GM13976 (cell line): Measurements from ENCODE around the gene ONECUT3.

Source experiments
- DNase-seq: peaks from one replicate; pipeline ENCODE4 v3.0.0; 2012; ENCODE audit warnings: low spot score
- in situ Hi-C: fragments of 300-500 bp; cut with MboI; formaldehyde crosslinking; loops from one replicate; pipeline ENCODE4 v1.12.0; 2022; ENCODE audit warnings: low sequenced_read_pairs, mixed read lengths, inconsistent platforms; ENCODE audit not compliant: unreplicated experiment
- TF ChIP-seq, protein P1 (sequence below): IDR thresholded peaks from 2 replicates; pipeline ENCODE4 v1.5.1; 2012; ENCODE audit warnings: borderline replicate concordance, mild to moderate bottlenecking; ENCODE audit not compliant: insufficient read depth; ENCODE audit errors: extremely low read depth, missing control alignments, control extremely low read depth

Gene ONECUT3

DNA sequence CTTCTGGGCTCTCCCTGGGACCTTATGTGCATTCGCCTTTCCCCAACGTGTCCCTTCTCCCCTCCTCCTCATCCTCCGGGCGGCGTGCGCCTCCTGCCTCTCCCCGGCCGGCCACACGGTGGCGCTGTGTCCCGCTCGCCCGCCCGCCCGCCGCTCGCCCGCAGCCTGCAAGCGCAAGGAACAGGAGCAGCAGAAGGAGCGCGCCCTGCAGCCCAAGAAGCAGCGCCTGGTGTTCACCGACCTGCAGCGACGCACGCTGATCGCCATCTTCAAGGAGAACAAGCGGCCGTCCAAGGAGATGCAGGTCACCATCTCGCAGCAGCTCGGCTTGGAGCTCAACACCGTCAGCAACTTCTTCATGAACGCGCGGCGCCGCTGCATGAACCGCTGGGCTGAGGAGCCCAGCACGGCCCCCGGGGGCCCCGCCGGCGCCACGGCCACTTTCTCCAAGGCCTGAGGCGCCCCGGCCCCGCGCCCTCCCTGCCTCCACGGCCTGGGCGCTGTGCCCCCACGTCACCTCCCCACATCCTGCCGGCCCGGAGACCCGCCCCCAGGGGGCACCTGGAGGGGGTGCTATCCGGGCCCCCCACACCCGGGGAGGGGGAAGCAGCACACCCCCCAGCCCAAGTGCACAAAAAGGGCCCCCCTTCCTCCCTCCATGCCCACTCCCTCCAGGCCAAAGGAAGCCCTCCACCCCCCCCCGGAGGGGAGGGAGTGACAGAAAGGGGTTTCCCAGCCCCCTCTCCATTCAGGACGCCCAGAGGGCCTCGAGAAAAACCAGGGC is 21.9 kb downstream of the ONECUT3 start:
- in situ Hi-C loops = no loop called here
- DNase-seq = no peak
- TF ChIP-seq, protein P1, sequence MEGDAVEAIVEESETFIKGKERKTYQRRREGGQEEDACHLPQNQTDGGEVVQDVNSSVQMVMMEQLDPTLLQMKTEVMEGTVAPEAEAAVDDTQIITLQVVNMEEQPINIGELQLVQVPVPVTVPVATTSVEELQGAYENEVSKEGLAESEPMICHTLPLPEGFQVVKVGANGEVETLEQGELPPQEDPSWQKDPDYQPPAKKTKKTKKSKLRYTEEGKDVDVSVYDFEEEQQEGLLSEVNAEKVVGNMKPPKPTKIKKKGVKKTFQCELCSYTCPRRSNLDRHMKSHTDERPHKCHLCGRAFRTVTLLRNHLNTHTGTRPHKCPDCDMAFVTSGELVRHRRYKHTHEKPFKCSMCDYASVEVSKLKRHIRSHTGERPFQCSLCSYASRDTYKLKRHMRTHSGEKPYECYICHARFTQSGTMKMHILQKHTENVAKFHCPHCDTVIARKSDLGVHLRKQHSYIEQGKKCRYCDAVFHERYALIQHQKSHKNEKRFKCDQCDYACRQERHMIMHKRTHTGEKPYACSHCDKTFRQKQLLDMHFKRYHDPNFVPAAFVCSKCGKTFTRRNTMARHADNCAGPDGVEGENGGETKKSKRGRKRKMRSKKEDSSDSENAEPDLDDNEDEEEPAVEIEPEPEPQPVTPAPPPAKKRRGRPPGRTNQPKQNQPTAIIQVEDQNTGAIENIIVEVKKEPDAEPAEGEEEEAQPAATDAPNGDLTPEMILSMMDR = no peak

DNA sequence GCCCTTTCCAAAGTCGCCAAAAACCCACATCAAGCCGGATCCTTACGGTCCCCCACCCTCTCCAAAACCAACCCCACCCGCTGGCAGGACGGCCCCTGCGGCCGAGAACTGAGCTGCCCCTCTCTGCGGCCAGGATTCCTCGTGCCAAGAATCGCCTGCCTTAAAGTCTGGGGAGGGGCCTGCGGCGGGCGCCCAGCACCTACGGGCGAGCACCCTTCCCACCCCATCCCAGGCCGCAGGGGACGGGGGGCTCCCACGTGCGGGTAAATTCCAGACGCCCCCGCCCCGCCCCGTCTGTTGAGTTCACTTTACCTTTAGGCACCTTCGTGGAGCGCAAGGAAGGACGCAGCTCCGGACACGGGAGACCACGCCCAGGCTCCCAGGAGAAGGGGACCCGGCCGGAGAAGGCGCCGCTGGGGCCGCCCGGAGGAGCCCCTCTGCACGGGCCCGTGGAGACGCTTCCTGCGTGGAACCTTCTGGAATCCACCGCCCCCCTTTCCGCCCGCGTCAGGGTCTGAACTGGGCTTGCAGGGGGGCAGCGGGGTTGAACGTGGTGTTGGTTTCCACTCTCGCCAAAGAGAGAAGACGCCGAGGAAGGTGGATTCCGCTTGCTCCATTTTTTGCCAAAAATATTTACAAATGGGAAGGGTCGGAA is 22.8 kb downstream of the ONECUT3 start:
- DNase-seq = no peak
- TF ChIP-seq, protein P1 = no peak
- in situ Hi-C loops = no loop called here

DNA sequence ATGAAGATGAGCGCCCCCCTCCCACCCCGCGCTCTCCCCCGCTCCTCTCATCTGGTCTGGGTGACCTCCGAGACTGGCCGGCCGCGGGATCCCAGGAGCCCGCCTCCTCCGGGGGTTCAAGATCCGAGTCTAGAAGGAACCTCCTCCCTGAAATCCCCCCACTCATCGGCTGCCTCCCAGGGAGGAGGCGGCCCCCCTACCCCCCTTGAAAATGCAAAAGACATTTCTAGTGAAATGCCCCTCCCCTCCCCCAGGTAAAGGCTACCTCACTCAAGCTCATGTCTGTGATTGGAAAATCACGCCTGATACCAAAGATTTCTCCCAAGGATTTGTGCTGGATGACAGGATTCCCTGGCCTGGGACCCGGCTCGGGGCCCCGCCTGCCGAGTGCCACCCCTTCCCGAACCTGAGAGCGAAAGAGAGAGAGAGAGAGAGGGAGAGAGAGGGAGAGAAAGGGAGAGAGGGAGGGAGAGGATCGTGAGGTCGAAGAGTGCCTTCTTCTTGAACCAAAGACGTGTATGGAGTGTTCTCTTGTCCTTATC is 23.4 kb downstream of the ONECUT3 start:
- no peak for DNase-seq
- in situ Hi-C loops = no loop called here
- TF ChIP-seq, protein P1 = no peak

DNA sequence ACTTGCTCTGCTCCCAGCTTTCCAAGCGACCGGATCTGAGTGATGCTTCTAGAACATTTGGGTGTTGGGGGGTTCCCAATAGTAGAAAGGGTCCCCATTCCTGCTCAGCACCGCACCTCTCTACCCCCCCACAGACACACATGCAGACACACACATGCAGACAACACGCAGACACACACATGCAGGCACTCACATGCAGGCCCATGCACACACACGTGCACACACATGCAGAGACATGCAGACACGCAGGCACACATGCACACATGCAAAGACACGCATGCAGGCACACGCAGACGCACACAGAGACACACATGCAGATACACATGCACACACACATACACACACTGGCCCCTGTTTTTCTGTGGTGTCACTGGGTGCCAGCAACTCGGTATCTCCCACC is 23.8 kb downstream of the ONECUT3 start:
- TF ChIP-seq, protein P1 = no peak
- in situ Hi-C loops = no loop called here
- no peak for DNase-seq

DNA sequence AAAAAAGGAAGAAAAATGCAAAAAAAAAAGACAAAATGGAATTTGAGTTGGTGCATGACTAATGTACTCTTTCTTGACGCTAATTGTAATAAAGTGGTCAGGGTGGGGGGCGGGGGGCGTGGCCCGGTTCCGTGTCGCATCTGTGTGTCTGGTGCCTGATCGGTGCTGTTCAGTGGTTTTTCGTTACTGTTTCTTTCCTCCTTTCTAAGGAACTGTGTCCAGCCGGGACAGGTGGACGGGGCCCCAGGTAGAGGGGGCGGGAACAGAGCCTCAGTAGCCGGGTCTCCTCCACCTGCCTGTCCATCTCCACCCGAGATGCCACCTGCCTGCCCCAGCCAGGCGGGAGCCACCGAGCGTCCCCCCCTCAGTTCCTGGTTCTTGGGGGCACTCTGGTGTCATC is 26.3 kb downstream of the ONECUT3 start:
- DNase-seq = no peak
- in situ Hi-C loops = no loop called here
- TF ChIP-seq, protein P1 = no peak

DNA sequence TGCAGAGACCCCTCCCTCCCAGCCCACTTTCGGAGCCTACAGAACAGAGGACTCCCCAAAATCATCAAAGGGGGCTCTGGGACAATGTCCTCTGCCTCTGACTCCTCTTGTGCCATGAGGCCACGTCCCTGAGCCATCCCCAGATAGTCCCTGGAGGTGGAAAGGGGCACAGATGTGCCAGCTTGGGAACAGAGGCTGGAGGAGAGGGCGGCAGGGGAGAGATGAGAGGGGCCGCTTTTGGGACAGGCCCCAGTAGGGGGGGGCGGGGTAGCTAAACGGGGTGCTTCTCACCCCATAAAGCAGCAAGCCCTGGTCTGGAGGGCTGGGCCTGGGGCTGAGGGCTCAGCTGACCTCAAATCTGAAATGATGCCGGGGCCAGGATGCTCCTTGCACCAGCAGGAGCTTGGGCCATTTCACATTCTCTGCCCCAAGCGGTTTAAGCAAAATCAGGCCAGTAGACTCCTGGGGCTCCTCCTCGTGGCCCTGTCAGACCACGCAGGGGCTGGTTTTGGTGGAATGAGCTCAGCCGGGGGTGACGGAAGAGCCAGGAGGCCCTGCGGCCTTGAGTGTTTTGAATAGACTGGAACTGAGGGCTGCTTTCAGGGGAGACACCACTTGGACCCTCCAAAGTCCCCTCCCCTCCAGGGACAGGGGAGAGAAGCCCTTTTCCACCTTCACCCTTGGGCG is 27.1 kb downstream of the ONECUT3 start:
- TF ChIP-seq, protein P1 = no peak
- DNase-seq = no peak
- in situ Hi-C loops = no loop called here
